ENCODE data around the gene CDH4. TPM values are rescaled to one million over a fixed set of nuclear protein-coding genes. Genes with fewer than 3 reads are reported as not detected.

CDH4 gene
- total RNA-seq, 1 experiment from 2014 or later: not detected

GRCh38 chr20:61635721-61636455, 383.8 kb downstream of the CDH4 start:
- no peak overlapping the region for H3K4me2 ChIP-seq (ENCODE audit: low read depth, low read length, poor library complexity, severe bottlenecking)
- no peaks in the 10 kb centered on the region for H3K27me3 ChIP-seq (ENCODE audit: low read length)
- no peaks in the 10 kb centered on the region for H3K36me3 ChIP-seq (ENCODE audit: insufficient read depth, low read length)
- H3K9me3 ChIP-seq (ENCODE audit: low read length): no peaks in the 10 kb centered on the region
- no peak overlapping the region for H2AFZ ChIP-seq (ENCODE audit: low read length)
- no peak overlapping the region for H3K4me3 ChIP-seq (ENCODE audit: low read length)
- no peaks in the 10 kb centered on the region for H4K20me1 ChIP-seq (ENCODE audit: insufficient read depth, low read depth, low read length)
- DNase-seq: no peak
- no peaks in the 10 kb centered on the region for H3K79me2 ChIP-seq (ENCODE audit: low read length)
- no peak overlapping the region for H3K27ac ChIP-seq (ENCODE audit: low read length)
- no peaks in the 10 kb centered on the region for H3K4me1 ChIP-seq (ENCODE audit: low read length)
- H3K9ac ChIP-seq (ENCODE audit: low read length): no peak overlapping the region
- no peaks in the 10 kb centered on the region for H3K9me2 ChIP-seq (replicated peaks; ENCODE audit: insufficient read depth, low read length)

GRCh38 chr20:61636531-61637116, 384.6 kb downstream of the CDH4 start:
- H3K36me3 ChIP-seq (ENCODE audit: insufficient read depth, low read length): no peaks in the 10 kb centered on the region
- H4K20me1 ChIP-seq (ENCODE audit: insufficient read depth, low read depth, low read length): no peaks in the 10 kb centered on the region
- H3K4me3 ChIP-seq (ENCODE audit: low read length): no peak overlapping the region
- H2AFZ ChIP-seq (ENCODE audit: low read length): no peak overlapping the region
- H3K9me3 ChIP-seq (ENCODE audit: low read length): no peaks in the 10 kb centered on the region
- no peak for DNase-seq
- no peak overlapping the region for H3K9ac ChIP-seq (ENCODE audit: low read length)
- no peaks in the 10 kb centered on the region for H3K9me2 ChIP-seq (replicated peaks; ENCODE audit: insufficient read depth, low read length)
- no peak overlapping the region for H3K4me2 ChIP-seq (ENCODE audit: low read depth, low read length, poor library complexity, severe bottlenecking)
- H3K27ac ChIP-seq (ENCODE audit: low read length): no peak overlapping the region
- H3K27me3 ChIP-seq (ENCODE audit: low read length): no peaks in the 10 kb centered on the region
- no peaks in the 10 kb centered on the region for H3K79me2 ChIP-seq (ENCODE audit: low read length)
- H3K4me1 ChIP-seq (ENCODE audit: low read length): no peaks in the 10 kb centered on the region

- no peaks in the 10 kb centered on the region for H3K36me3 ChIP-seq (ENCODE audit: insufficient read depth, low read length)
- DNase-seq: no peak
- H3K9ac ChIP-seq (ENCODE audit: low read length): no peak overlapping the region
- no peak overlapping the region for H3K4me2 ChIP-seq (ENCODE audit: low read depth, low read length, poor library complexity, severe bottlenecking)
- no peaks in the 10 kb centered on the region for H4K20me1 ChIP-seq (ENCODE audit: insufficient read depth, low read depth, low read length)
- no peaks in the 10 kb centered on the region for H3K79me2 ChIP-seq (ENCODE audit: low read length)
- H3K9me2 ChIP-seq (replicated peaks; ENCODE audit: insufficient read depth, low read length): no peaks in the 10 kb centered on the region
- no peaks in the 10 kb centered on the region for H3K4me1 ChIP-seq (ENCODE audit: low read length)
- H3K4me3 ChIP-seq (ENCODE audit: low read length): no peak overlapping the region
- H3K9me3 ChIP-seq (ENCODE audit: low read length): no peaks in the 10 kb centered on the region
- no peak overlapping the region for H3K27ac ChIP-seq (ENCODE audit: low read length)
- no peaks in the 10 kb centered on the region for H3K27me3 ChIP-seq (ENCODE audit: low read length)
- H2AFZ ChIP-seq (ENCODE audit: low read length): no peak overlapping the region
Observed at GRCh38 chr20:61638802-61639585, 386.9 kb downstream of the CDH4 start.

- Histone ChIP-seq H3K9ac (ENCODE audit: low read length) (no peak overlapping the region), H3K27me3 (ENCODE audit: low read length) (no peaks in the 10 kb centered on the region), H2AFZ (ENCODE audit: low read length) (no peak overlapping the region), H3K9me2 (replicated peaks; ENCODE audit: insufficient read depth, low read length) (no peaks in the 10 kb centered on the region), H3K79me2 (ENCODE audit: low read length) (no peaks in the 10 kb centered on the region), H4K20me1 (ENCODE audit: insufficient read depth, low read depth, low read length) (0 out of 2 replicates have a peak, but pooled peaks cover 4% of the 10 kb centered on the region), H3K27ac (ENCODE audit: low read length) (no peak overlapping the region), H3K4me1 (ENCODE audit: low read length) (no peaks in the 10 kb centered on the region), H3K9me3 (ENCODE audit: low read length) (no peaks in the 10 kb centered on the region), H3K4me2 (ENCODE audit: low read depth, low read length, poor library complexity, severe bottlenecking) (no peak overlapping the region), H3K36me3 (ENCODE audit: insufficient read depth, low read length) (no peaks in the 10 kb centered on the region), H3K4me3 (ENCODE audit: low read length) (no peak overlapping the region)
- DNase-seq: no peak
Observed at GRCh38 chr20:61640131-61640870, 388.2 kb downstream of the CDH4 start.

GRCh38 chr20:61640871-61641245, 388.8 kb downstream of the CDH4 start:
- Histone ChIP-seq H3K27ac (ENCODE audit: low read length) (no peak overlapping the region), H3K4me2 (ENCODE audit: low read depth, low read length, poor library complexity, severe bottlenecking) (no peak overlapping the region), H3K9me3 (ENCODE audit: low read length) (no peaks in the 10 kb centered on the region), H3K4me1 (ENCODE audit: low read length) (no peaks in the 10 kb centered on the region), H2AFZ (ENCODE audit: low read length) (no peak overlapping the region), H3K9ac (ENCODE audit: low read length) (no peak overlapping the region), H3K27me3 (ENCODE audit: low read length) (no peaks in the 10 kb centered on the region), H3K4me3 (ENCODE audit: low read length) (no peak overlapping the region), H4K20me1 (ENCODE audit: insufficient read depth, low read depth, low read length) (0 out of 2 replicates have a peak, but pooled peaks cover 4% of the 10 kb centered on the region), H3K36me3 (ENCODE audit: insufficient read depth, low read length) (no peaks in the 10 kb centered on the region), H3K79me2 (ENCODE audit: low read length) (no peaks in the 10 kb centered on the region), H3K9me2 (replicated peaks; ENCODE audit: insufficient read depth, low read length) (no peaks in the 10 kb centered on the region)
- DNase-seq: no peak

- no peak for DNase-seq
- Histone ChIP-seq H3K9ac (ENCODE audit: low read length) (no peak overlapping the region), H3K27me3 (ENCODE audit: low read length) (no peaks in the 10 kb centered on the region), H3K9me2 (replicated peaks; ENCODE audit: insufficient read depth, low read length) (no peaks in the 10 kb centered on the region), H3K4me2 (ENCODE audit: low read depth, low read length, poor library complexity, severe bottlenecking) (no peak overlapping the region), H3K4me3 (ENCODE audit: low read length) (no peak overlapping the region), H3K79me2 (ENCODE audit: low read length) (no peaks in the 10 kb centered on the region), H4K20me1 (ENCODE audit: insufficient read depth, low read depth, low read length) (peaks cover 4% of the 10 kb centered on the region; the same call in 1 of the 2 replicates), H3K36me3 (ENCODE audit: insufficient read depth, low read length) (no peaks in the 10 kb centered on the region), H2AFZ (ENCODE audit: low read length) (no peak overlapping the region), H3K9me3 (ENCODE audit: low read length) (no peaks in the 10 kb centered on the region), H3K4me1 (ENCODE audit: low read length) (no peaks in the 10 kb centered on the region), H3K27ac (ENCODE audit: low read length) (no peak overlapping the region)
Observed at GRCh38 chr20:61643656-61644377, 391.8 kb downstream of the CDH4 start.

GRCh38 chr20:61644378-61645076, 392.5 kb downstream of the CDH4 start:
- H3K79me2 ChIP-seq (ENCODE audit: low read length): no peaks in the 10 kb centered on the region
- H3K36me3 ChIP-seq (ENCODE audit: insufficient read depth, low read length): no peaks in the 10 kb centered on the region
- H3K27me3 ChIP-seq (ENCODE audit: low read length): no peaks in the 10 kb centered on the region
- H4K20me1 ChIP-seq (ENCODE audit: insufficient read depth, low read depth, low read length): peaks cover 6% of the 10 kb centered on the region; the same call in 1 of the 2 replicates
- no peak overlapping the region for H3K4me3 ChIP-seq (ENCODE audit: low read length)
- no peaks in the 10 kb centered on the region for H3K4me1 ChIP-seq (ENCODE audit: low read length)
- DNase-seq: no peak
- no peak overlapping the region for H3K4me2 ChIP-seq (ENCODE audit: low read depth, low read length, poor library complexity, severe bottlenecking)
- no peaks in the 10 kb centered on the region for H3K9me3 ChIP-seq (ENCODE audit: low read length)
- H2AFZ ChIP-seq (ENCODE audit: low read length): no peak overlapping the region
- no peak overlapping the region for H3K27ac ChIP-seq (ENCODE audit: low read length)
- no peak overlapping the region for H3K9ac ChIP-seq (ENCODE audit: low read length)
- H3K9me2 ChIP-seq (replicated peaks; ENCODE audit: insufficient read depth, low read length): no peaks in the 10 kb centered on the region

All from Karpas-422 (cell line).